Measurements from ENCODE around the gene CBFA2T3.

GRCh38 chr16:88843256-88843655 lies 133.8 kb downstream of the CBFA2T3 start:
- TF ChIP-seq, protein P1, sequence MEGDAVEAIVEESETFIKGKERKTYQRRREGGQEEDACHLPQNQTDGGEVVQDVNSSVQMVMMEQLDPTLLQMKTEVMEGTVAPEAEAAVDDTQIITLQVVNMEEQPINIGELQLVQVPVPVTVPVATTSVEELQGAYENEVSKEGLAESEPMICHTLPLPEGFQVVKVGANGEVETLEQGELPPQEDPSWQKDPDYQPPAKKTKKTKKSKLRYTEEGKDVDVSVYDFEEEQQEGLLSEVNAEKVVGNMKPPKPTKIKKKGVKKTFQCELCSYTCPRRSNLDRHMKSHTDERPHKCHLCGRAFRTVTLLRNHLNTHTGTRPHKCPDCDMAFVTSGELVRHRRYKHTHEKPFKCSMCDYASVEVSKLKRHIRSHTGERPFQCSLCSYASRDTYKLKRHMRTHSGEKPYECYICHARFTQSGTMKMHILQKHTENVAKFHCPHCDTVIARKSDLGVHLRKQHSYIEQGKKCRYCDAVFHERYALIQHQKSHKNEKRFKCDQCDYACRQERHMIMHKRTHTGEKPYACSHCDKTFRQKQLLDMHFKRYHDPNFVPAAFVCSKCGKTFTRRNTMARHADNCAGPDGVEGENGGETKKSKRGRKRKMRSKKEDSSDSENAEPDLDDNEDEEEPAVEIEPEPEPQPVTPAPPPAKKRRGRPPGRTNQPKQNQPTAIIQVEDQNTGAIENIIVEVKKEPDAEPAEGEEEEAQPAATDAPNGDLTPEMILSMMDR (IDR thresholded peaks at IDR 0.05; ENCODE audit: insufficient read depth, low read length) = no peak
- TF ChIP-seq, protein P2, sequence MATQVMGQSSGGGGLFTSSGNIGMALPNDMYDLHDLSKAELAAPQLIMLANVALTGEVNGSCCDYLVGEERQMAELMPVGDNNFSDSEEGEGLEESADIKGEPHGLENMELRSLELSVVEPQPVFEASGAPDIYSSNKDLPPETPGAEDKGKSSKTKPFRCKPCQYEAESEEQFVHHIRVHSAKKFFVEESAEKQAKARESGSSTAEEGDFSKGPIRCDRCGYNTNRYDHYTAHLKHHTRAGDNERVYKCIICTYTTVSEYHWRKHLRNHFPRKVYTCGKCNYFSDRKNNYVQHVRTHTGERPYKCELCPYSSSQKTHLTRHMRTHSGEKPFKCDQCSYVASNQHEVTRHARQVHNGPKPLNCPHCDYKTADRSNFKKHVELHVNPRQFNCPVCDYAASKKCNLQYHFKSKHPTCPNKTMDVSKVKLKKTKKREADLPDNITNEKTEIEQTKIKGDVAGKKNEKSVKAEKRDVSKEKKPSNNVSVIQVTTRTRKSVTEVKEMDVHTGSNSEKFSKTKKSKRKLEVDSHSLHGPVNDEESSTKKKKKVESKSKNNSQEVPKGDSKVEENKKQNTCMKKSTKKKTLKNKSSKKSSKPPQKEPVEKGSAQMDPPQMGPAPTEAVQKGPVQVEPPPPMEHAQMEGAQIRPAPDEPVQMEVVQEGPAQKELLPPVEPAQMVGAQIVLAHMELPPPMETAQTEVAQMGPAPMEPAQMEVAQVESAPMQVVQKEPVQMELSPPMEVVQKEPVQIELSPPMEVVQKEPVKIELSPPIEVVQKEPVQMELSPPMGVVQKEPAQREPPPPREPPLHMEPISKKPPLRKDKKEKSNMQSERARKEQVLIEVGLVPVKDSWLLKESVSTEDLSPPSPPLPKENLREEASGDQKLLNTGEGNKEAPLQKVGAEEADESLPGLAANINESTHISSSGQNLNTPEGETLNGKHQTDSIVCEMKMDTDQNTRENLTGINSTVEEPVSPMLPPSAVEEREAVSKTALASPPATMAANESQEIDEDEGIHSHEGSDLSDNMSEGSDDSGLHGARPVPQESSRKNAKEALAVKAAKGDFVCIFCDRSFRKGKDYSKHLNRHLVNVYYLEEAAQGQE (IDR thresholded peaks at IDR 0.05; ENCODE audit: insufficient replicate concordance, low read depth) = no peak
- TF ChIP-seq POLR2AphosphoS5 (IDR thresholded peaks at IDR 0.05; ENCODE audit: low read depth) (no peak), GABPA (IDR thresholded peaks at IDR 0.05; ENCODE audit: low read depth) (no peak)

Data from HL-60 (cell line).